GM18507 (cell line): ENCODE data around the gene CXorf38.

Experiments used
- DNase-seq: peaks from one replicate; pipeline ENCODE4 v3.0.0; 2011; ENCODE audit warnings: low read depth; ENCODE audit not compliant: insufficient read length; ENCODE audit errors: extremely low spot score
- FAIRE-seq: peaks from 2 replicates; lab custom pipeline; 2011; peaks lifted over from hg19 to GRCh38; lab: Jason Lieb, UNC

CXorf38 gene

DNA sequence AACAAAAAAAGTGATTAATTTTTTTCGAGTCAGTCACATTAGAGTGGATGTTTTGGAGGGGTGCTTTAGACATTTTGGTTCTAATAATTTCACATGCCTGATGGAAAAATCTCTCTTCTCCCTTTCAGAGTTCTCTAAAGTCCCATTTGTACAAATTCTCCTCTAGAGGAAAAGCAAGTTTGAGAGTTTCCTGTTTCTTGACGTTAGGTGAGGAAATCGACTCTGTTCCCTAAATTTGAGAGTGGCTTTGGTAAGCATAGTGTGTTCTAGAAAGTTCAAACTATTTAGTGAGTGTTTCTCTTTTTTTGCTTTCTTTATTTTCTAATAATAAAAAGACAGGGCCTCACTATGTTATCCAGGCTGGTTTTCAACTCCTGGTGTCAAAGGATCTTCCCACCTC lies 68.2 kb downstream of the CXorf38 start:
- DNase-seq (no peak), FAIRE-seq (no peak)

DNA sequence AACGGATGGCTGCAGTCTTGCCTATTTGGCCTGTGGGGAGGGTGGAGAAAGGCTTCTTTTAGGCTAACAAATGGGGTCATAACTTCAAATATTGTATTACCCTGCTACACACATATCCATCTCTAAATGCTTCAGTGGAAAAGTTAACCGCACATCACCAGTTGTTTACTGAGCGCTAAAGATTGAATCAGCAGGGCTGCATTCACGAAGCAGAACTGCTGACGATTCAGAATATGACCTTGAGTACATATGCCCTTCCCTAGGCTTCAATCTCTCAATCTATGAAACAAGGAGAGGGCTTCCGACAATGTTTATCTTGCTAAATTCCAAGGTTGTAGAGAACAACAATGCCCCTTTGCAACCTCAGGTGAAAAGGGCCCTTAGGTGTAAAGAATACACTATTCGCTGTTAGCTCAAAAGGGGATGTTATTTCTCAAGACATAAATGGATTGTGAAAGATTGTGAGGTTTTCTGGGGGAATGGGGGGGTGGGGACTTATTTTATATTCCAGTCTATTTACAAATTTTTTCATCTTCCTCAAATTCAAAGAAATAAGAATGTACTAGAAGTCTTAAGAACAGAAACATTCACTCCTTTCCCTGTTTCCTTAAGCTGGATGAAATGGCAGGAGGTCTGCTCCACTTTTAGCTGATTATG lies 69.2 kb downstream of the CXorf38 start:
- no peak for FAIRE-seq
- no peak for DNase-seq
